GM12878 (cell line): ENCODE measurements around the gene BORCS8.

ENCODE experiments used
- EP300 ChIP-seq, 2 experiments: fragments of 150-350 bp in 1 of 2; IDR thresholded peaks; 2 replicates each; pipeline ENCODE4 v1.6.1; 2011 to 2012; ENCODE audit warnings: low read depth in 2 of 2, low read length in 2 of 2, borderline replicate concordance in 1 of 2, improper control_type of control experiment in 1 of 2, inconsistent platforms in 1 of 2; ENCODE audit not compliant: control insufficient read depth in 1 of 2
- NRF1 ChIP-seq: conservative IDR thresholded peaks from 2 replicates; pipeline ENCODE4 v1.6.1; 2011; ENCODE audit warnings: mild to moderate bottlenecking, low read depth, low read length, improper control_type of control experiment
- SIN3A ChIP-seq: IDR thresholded peaks from 2 replicates; pipeline ENCODE4 v1.6.1; 2012; ENCODE audit warnings: low read depth, low read length, improper control_type of control experiment
- TF ChIP-seq, protein P1 (sequence below), 3 experiments: IDR thresholded peaks in 2 of 3; conservative IDR thresholded peaks in 1 of 3; 2 replicates each; pipeline ENCODE4 v1.5.1; 2011; ENCODE audit warnings: low read depth in 3 of 3, low read length in 3 of 3, mild to moderate bottlenecking in 3 of 3, control low read depth in 2 of 3, moderate library complexity in 2 of 3, inconsistent platforms in 1 of 3, mixed read lengths in 1 of 3; ENCODE audit not compliant: control insufficient read depth in 2 of 3, insufficient read depth in 1 of 3; ENCODE audit errors: extremely low read depth in 1 of 3

DNA sequence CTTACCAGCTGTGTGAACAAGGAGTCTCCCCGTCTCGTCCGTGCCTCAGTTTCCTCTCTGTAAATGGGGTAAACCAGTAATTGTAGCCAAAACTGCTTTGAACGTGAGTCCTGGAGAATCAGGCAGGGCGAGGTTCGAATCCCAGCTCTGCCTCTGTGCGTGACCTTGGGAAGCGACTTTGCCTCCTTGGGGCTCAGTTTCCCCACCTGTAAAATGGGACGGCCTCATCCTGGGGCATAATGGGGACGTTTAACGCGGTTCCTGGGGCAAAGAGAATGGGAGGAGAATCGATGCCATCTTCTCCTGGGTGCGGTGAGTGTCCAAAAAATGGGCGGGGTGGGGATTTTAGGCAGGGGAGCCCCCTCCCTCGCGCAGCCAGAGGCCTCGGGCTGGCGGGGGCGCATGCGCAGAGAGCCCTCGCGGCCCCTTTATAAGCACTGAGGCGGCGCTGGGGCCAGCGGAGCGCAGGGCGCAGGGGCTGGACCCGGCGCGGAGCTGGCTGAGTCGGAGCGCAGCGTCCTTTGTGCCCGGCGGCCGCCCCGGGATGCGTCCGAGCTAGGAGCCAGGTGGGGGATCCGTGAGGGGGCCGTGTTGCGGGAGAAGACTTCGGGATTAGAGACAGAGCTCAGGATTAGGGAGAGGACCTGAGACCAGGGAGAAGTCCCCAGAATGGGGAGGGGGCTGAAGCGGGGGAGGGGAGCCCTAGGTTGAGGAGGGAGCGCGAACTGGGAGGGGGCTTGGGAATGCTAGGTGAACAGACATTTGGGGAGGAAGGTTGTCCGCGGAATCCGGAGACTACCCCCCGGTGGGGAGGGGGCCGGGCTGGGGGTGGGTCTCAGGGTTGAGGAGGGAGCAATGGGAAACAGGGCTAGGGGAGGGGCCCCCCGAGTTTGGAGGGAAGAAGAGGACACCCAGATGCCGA lies 19.8 kb upstream of the BORCS8 start, which contains the start of gene NCAN:
- TF ChIP-seq, protein P1, sequence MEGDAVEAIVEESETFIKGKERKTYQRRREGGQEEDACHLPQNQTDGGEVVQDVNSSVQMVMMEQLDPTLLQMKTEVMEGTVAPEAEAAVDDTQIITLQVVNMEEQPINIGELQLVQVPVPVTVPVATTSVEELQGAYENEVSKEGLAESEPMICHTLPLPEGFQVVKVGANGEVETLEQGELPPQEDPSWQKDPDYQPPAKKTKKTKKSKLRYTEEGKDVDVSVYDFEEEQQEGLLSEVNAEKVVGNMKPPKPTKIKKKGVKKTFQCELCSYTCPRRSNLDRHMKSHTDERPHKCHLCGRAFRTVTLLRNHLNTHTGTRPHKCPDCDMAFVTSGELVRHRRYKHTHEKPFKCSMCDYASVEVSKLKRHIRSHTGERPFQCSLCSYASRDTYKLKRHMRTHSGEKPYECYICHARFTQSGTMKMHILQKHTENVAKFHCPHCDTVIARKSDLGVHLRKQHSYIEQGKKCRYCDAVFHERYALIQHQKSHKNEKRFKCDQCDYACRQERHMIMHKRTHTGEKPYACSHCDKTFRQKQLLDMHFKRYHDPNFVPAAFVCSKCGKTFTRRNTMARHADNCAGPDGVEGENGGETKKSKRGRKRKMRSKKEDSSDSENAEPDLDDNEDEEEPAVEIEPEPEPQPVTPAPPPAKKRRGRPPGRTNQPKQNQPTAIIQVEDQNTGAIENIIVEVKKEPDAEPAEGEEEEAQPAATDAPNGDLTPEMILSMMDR (IDR thresholded peaks at IDR 0.05 in 2 of 3, conservative IDR thresholded peaks at IDR 0.05 in 1 of 3; ENCODE audit: control insufficient read depth in 2 of 3, extremely low read depth in 1 of 3, insufficient read depth in 1 of 3, low read depth in 3 of 3, low read length in 3 of 3), result no peak
- no peak for TF ChIP-seq SIN3A
- no peak for TF ChIP-seq EP300 (IDR thresholded peaks at IDR 0.05; ENCODE audit: borderline replicate concordance in 1 of 2, control insufficient read depth in 1 of 2, low read depth in 2 of 2, low read length in 2 of 2)
- no peak for TF ChIP-seq NRF1
